Femur (tissue), 1 donor: ENCODE measurements around the gene NCOA3.

Experiments
- DNase-seq: peaks from one replicate; pipeline ENCODE4 v3.0.0-alpha.2; 2017

The NCOA3 gene

GRCh38 chr20:47648943-47649342 is 147.3 kb downstream of the NCOA3 start:
- no peak for DNase-seq

DNA sequence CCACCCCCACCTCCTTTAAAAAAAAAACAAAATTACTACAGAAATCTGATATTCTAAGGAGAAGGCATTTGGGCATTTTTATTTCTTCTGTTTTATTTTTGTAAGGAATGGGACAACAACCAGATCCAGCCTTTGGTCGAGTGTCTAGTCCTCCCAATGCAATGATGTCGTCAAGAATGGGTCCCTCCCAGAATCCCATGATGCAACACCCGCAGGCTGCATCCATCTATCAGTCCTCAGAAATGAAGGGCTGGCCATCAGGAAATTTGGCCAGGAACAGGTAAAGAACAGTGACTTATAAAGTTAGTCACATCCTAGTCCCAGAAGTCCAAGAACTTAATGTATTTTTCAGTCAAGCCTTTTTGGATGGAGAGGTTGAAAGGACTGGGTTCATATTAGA is 150.6 kb downstream of the NCOA3 start:
- DNase-seq: no peak

- no peak for DNase-seq
These were observed 151.1 kb downstream of the NCOA3 start for GRCh38 chr20:47652794-47653193.

DNA sequence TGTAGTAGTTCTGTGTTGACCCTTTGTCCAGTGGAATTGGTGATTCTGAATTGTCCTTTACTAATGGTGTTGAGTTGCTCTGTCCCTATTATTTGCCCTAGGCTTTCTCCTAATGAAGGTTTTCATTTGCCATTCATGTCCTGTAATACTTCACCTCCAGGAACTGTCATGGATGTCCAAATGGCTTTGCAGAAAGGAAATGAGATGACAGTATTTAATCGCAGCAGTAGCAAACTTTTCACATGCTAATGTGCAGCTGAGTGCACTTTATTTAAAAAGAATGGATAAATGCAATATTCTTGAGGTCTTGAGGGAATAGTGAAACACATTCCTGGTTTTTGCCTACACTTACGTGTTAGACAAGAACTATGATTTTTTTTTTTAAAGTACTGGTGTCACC is 152.2 kb downstream of the NCOA3 start:
- DNase-seq: no peak

DNA sequence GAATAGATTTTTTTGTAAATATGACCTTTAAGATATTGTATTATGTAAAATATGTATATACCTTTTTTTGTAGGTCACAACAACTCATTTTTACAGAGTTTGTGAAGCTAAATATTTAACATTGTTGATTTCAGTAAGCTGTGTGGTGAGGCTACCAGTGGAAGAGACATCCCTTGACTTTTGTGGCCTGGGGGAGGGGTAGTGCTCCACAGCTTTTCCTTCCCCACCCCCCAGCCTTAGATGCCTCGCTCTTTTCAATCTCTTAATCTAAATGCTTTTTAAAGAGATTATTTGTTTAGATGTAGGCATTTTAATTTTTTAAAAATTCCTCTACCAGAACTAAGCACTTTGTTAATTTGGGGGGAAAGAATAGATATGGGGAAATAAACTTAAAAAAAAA is 152.7 kb downstream of the NCOA3 start:
- no peak for DNase-seq

DNA sequence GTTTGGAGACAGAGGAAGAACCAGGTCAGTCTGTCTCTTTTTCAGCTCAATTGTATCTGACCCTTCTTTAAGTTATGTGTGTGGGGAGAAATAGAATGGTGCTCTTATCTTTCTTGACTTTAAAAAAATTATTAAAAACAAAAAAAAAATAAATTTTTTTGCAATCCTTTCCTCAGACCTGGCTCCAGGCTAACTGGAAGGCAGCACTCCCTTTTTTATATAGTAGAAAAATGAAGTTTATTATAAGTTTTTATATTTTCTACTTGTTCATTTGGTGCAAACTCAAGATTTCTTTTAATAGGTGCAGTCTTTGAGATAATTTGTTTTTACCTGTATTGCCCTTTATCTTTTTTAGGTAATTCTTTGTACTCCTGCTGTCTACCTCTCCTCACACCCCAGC is 153.9 kb downstream of the NCOA3 start:
- no peak for DNase-seq

GRCh38 chr20:47656318-47656717 is 154.6 kb downstream of the NCOA3 start:
- DNase-seq: no peak

- DNase-seq: no peak
These were observed 158.4 kb downstream of the NCOA3 start for GRCh38 chr20:47659904-47660601.

GRCh38 chr20:47660602-47660905 is 158.9 kb downstream of the NCOA3 start:
- no peak for DNase-seq

- DNase-seq: no peak
These were observed 159.5 kb downstream of the NCOA3 start for GRCh38 chr20:47660983-47661700.

- no peak for DNase-seq
These were observed 160.0 kb downstream of the NCOA3 start for GRCh38 chr20:47661714-47662113.

DNA sequence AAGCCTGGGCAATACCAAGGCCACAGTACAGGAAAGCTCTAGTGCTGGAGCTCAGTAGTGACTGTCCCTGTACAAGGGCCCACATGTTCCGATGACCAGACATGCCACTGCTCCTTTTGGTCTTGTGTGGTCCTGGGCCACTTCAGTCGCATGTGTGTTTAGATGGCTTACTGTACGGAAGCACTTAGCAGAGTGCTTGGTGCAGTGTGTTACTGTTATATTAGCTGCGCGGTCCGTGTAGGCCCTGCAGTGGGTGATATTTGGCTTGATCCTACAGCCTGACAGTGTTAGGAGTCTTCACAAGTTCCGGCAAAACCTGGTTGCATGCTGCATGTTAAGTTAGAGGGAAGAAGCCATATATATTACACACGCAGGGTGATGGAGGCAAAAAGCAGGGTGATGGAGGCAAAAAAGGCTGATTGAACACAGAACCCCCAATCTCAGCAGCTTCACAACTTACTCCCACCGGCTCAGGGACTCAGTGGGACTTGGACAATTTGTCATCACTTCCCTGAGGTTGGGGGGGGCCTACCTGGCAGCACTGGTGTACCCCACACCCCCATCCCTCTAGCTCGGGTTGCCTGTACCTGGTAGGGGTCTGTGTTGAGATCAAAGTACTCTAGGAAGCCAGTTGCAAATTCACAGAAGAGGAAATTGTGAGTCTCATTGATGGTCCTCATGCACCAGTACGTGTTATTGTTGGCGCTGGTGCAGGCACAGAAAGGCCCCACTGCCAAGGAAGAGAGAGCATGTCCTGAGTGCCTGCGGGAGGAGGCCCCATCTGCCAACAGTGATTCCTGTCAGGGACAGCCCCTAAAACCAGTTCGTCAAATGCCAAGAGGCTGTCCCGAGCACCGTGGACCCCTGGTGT is 161.0 kb downstream of the NCOA3 start:
- DNase-seq: no peak

DNA sequence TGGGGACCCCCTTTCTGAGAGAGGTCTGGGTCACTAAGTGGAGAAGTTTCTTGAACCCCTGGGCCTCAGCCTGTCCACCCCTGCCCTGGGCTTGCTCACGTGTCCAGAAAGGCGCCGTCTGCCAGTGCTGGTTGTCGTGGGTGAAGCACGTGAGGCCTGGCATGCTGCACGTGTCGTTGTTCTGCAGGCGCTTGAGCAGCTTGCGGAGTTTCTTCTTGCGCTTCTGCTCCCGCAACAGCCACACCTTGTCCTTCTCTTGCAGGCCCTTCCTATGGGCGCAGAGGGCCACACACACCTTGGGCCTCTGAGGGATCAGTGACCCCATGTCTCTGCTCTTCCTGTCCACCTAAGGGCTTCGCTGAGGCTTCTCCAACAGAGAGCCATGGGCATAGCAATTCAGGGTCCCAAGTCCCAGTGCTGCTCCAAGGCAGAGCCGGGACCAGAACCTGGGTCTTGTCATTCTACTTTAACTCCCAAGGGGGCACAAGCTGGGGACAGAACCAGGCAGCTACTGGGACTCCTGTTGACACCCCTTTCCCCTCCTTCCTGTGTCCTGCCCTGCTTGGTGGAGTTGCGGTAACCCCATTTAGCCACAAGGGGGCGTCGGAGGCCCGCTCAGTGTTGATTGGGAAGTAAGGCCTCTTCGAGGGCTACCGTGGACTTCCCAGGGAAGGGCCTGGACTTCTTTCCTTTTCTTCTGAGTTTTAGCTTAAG is 161.8 kb downstream of the NCOA3 start:
- peak; percentile 91 for DNase-seq

DNA sequence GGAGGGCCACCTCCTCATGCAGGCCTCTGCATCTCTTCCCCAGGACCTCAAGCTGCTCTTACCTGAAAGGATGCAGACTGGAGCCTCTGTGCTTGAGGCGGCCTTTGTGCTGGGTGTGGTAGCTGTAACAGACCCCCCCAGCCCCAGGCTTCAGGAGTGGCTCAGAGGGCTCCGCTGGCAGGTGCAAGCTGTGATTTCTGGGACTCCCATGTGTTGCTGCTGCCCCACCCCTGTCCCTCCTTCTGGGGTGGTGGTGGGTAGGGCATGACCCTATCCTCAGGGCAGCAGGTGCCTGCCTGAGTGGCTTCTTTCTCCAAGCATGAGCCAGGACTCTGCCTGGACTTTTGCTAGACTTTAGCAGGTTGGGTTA is 162.4 kb downstream of the NCOA3 start:
- no peak for DNase-seq

- no peak for DNase-seq
These were observed 163.1 kb downstream of the NCOA3 start for GRCh38 chr20:47664744-47665143.

GRCh38 chr20:47665221-47665991 is 163.7 kb downstream of the NCOA3 start:
- DNase-seq: no peak

DNA sequence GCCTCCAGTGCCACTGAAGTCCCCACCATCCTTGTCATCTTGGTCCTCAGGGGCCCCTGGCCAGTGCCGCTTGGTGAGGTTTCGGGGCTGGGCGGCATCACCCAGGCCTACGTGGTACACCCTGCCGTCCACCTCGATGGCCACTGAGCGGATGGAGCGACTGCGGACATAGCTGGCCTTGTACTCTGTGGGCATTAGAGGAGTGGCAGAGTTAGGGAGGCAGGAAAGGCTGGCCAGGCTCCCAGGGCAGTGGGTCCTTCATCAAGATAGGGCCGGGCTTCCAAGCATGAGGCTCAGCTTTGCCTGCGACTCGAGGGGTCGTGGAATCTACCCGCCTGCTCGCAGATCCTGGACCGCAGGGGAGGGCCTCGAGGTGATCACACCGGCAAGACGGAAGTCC is 164.6 kb downstream of the NCOA3 start:
- DNase-seq: no peak

DNA sequence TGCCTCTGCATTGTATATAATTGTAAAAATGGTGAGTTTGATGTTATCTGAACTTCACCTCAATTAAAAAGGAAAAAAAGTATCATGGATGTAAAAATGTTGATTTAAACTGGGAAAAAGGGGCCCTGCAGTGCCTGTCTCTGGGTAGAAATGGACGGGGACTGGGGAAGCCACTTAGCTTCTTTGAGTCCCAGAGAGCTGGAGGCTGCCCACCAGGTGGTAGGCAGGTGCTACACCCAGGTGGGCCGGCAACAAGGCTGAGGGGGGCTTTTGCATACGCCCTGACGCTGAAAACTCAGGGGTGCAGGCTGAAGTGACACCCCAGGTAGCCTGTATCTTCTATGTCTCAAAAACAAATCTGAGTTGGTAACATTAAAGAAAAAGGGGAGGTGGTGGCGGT is 165.4 kb downstream of the NCOA3 start:
- no peak for DNase-seq

DNA sequence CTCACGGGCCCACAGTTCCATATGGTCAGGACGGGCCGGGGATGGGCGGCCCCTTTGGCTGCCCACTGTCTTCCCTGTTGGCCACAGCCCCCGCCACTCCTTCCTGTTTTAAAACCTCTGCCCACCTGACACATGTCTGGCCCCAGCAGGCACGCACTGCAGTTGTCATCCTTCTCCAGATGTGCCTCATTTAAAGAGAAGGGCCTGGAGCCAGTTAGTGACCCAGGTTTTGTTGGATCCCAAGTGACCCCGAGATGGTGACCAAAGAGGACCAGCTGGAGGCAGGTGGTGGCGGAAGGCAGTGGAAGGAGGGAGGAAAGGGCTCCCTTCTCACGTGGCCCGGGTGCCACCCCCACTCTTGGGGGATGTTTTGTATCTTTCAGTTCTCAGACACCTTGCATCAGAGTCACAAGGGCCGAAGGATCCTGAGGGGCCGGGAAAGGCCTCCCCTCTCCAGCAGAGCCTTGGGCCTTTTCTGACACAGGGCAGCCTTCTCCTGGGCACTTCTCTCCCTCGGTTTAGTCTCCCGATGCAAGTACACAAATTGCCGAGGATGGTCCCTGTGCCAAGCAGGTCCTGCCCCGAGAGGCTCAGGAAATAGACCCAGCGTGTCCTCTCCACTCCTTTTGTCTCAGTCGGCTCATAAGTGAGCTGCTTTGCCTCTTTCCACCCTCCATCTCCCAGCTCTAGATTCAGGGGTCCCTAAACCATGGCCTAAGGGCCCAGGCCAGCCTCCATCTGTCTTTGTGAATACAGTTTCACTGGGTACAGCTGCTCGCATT is 166.0 kb downstream of the NCOA3 start:
- DNase-seq: no peak

DNA sequence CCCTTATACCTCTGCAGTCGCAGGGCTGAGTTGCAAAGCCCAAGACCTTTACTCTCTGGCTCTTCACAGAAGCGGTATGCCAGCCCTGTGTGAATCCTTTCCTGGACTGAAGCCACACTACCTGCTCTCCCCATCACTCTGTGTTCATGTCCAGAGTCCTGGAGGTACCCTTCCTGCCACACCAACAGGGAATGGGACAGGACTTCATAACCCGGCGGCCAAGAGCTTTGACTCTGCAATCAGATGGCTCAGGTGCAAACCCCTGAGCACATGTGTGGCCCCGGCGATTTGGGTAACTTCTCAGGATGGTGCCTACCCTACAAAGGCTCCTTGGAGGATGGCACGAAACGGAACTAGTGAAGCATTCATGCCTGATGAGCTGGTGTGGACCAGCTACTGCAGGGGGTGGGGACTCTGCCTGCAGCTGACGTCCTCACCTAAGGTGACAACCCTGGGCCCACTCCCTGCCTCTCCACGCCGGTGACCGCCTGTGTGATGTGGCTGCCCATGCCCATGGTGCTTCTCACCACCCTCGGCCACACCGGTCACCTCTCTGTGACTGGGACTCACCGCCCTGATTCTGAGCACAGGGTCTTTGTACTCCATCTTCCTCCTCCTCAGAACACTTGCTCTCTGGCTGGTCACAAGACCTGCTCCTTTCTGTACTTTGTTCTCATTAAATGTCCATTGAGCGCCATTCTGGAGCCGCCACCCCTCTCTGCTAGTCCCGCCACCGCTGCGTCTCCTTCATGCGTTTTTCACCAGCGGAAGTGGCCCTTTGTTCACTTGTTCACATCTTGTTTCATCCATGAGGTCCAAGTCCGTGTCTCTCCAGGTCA is 166.8 kb downstream of the NCOA3 start:
- no peak for DNase-seq

DNA sequence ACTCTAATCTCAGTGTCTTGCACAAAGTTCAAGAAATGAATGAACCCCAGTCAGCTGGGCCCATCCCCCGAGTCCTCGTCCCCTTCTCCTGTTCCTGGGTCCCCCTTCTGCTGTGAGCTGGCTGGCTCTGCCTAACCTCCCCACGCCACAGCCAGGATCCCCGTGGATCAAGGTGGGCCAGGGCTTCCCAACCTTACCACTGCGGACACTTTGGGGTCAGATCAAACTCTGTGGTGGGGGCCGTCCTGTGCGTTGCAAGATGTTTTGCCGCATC is 167.4 kb downstream of the NCOA3 start:
- DNase-seq: no peak
